HG03575 (cell line): ENCODE measurements around the gene RGS1.

Experiments used
- ATAC-seq: cut with Tn5 transposase; IDR thresholded peaks from one replicate; pipeline ENCODE4 v1.9.1; 2021; ENCODE audit not compliant: unreplicated experiment, insufficient number of reproducible peaks, low FRiP score; ENCODE audit errors: extremely low read depth

The RGS1 gene

DNA sequence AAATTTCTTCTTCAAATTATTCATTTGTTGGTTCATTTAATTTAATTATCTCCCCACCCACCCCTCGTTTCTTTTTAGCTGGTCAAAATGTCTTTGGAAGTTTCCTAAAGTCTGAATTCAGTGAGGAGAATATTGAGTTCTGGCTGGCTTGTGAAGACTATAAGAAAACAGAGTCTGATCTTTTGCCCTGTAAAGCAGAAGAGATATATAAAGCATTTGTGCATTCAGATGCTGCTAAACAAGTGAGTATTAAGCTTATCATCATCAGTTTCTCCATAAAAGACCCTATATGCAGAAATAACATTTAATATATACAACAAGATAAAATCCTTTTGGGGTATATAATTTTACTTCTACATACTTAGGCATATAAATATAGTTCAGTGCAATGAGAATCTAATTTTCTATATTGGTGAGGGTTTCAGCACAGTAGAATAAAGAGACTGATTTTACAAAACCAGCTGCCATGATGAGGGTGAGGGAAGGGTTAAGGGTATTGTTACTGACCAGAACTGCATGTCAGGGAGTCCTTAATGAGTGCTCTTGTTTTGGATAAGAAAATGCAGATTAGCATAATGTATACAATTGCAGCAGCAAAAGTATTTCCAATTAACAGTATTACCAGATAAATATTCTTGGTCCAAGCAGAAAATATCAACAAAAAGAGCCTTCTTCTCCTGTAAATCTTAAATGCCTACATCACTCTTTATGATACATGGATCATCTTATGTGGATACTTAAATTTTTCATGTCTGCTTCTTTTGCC is 2.8 kb downstream of the RGS1 start:
- no peak for ATAC-seq

DNA sequence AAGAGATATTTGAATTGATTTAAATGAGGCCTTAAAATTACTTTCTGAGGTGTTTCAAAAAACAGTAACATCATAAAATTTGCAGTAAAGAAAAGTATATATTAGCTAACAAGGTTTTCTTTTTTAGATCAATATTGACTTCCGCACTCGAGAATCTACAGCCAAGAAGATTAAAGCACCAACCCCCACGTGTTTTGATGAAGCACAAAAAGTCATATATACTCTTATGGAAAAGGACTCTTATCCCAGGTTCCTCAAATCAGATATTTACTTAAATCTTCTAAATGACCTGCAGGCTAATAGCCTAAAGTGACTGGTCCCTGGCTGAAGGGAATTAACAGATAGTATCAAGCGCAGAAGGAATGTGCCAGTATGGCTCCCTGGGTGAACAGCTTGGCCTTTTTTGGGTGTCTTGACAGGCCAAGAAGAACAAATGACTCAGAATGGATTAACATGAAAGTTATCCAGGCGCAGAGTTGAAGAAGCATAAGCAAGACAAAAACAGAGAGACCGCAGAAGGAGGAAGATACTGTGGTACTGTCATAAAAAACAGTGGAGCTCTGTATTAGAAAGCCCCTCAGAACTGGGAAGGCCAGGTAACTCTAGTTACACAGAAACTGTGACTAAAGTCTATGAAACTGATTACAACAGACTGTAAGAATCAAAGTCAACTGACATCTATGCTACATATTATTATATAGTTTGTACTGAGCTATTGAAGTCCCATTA is 3.6 kb downstream of the RGS1 start:
- no peak for ATAC-seq

DNA sequence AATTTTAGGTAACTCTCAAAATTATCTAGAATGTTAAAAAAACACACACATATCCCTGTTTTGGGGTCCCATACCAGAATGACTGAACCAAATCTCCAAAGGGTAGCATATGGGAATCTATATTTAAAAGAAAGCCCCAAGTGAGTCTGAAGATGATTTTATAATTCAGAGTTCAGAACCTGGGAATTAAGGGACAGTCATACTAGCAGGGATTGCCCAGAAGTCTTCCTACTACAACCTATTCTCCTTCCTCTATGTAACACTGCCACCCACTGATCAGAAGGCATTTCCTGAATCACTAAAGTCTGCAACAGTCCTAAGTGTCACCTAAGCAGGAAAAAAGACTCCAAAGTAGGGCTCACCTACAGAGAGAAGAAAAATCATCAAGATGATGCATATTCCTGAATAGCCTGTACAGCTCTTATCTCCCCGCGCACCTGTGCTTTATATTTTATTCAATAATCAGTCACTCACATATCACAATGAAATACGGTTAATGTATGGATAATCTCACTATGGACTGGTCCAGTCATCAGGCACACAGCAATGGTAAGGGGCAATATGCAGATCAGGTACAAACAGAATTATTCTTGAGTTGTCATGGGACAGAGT is 4.9 kb downstream of the RGS1 start:
- ATAC-seq: no peak

DNA sequence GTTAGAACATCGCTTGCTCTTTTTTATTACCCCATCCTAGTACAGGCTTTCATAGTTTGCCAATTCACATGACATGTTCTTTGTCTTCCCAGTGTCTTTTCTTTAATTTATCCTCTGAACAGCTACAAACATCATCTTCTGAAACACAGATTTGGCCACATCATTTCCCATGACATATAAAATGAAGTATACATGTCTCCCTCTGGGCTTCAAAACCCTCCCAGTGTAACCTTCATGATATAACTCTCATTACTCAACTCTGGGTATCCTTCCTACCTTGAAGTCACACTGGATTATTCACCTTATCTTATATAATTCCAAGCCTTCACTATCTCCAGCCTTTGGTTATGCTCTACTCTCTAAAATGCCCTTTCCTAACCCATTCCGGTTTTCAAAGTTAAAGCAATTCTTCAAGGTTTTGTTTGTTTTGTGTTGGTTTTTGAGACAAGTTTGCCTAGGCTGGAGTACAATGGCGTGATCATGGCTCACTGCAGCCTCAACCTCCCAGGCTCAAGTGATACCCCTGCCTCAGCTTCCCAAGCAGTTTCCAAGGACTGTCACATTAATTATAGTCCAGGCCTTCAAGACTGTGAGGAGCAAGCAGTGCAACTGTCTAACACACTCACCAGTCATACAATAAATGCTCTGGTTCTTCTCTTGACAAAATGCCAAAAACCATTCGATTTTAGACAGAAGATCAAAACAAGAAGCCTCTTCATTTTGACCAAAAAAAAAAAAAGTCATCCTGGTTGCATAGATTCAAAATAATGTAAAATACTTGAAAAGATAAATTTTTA is 5.8 kb downstream of the RGS1 start:
- ATAC-seq: no peak

DNA sequence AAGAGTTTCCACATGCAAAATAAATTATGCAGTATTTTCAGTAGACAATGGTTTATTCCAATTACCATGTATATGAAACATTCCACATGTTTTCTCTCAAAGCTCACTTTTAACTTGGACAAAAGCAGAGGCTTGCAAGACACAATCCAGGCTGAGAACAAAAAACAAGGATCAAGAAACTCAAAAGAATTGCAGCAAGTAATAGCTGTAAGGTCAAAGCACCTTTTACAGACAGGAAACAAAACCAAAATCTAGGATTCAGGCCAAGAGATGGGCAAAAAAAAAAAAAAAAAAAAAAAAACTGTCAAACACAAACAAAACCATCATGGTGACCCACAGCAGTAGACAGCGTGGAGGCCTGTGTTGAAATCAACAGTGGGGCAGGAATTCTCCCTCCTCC is 9.3 kb downstream of the RGS1 start:
- no peak for ATAC-seq

DNA sequence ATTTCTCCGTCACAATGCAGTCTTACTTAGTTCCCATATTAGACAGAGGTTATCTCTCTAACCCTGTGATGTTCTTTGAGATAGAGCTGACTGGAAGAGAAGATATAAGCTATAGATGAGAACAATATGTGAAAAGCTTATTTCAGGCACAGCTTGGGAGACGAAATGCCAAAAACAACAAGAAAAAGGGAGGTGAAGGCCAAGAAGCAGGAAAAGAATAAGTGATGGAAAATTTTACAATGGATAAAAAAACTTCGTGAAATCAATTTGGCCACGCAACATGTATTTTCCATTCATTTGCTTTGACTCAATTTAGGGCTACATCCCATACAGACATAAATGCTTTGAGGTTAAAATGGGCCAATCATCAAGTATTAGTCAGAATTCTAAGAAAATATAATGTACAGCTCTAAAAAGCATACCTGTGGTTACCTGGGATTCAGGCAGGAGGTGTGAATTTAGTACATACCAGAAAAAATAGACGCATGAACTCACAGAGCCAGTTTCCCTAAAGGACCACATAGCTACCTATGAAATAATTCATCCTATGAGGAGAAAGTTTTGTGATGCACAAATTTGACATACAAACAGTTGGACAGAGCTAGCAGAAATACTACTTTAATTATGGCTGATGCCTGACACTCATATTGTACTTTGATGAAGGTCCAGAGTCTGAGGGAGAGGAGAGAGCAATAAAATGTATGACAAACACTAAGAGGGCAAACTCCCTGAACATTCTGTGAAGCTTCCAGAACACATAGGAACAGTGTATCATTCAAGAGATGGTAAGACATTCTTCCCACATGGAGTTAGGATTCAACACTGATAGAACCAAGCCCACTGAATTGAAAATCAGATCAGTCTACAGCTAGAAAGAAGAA is 12.1 kb downstream of the RGS1 start:
- ATAC-seq: no peak

DNA sequence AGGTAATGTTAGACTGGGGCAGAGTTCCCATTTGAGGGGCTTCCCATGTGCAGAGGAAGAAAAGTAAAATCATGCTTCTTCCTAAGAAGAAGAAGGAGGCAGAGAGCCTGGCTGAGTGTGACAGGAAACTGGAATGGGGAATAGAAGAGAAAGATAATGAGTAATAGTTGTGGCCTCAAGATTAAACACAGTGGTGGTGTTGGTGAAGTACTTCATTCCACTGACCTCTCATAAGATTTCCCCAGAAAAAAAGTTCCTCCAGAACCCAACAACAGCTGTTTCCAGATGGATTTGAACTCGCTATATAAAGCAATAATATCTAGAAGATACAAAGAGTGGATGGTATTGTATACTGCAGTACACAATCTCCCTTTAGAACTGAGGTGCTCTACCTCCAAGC is 13.0 kb downstream of the RGS1 start:
- no peak for ATAC-seq

DNA sequence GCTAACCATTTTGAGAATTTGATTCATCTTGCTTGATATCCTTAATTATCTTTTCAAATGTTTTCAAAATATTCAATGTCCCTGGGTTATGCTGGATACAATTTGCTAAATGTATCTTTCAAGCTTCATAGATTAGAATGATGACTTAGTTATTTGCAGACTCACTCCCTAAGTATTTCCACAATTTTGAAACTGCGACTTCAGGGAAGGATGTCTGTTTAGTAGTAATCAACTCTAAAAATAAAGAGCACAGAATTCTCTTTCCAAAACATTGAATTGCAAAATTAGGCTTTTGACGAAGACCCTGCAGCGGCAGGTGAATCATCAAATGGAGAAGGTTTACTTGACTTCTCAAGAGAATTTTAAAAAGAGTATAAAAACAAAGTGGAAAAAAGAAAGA is 14.2 kb downstream of the RGS1 start:
- ATAC-seq: no peak

DNA sequence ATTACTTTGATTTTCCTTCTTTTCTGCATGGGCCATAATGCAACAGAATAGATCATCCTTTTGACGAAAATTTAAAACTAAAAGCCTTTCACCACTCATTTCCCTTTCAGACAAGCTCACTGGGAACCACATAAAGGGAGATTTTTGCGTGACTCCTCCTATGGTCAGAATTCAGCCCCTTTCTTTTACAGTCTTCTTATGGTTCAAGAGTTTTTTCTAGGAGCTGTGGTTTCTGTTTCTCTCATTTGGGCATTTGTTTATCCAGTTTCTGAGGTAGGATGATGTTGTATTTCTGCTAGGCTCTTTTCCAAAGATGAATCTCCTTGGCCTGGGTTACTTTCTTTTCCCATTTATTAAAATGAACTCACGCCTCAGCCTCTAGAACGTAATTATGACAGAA is 16.9 kb downstream of the RGS1 start:
- ATAC-seq: no peak

DNA sequence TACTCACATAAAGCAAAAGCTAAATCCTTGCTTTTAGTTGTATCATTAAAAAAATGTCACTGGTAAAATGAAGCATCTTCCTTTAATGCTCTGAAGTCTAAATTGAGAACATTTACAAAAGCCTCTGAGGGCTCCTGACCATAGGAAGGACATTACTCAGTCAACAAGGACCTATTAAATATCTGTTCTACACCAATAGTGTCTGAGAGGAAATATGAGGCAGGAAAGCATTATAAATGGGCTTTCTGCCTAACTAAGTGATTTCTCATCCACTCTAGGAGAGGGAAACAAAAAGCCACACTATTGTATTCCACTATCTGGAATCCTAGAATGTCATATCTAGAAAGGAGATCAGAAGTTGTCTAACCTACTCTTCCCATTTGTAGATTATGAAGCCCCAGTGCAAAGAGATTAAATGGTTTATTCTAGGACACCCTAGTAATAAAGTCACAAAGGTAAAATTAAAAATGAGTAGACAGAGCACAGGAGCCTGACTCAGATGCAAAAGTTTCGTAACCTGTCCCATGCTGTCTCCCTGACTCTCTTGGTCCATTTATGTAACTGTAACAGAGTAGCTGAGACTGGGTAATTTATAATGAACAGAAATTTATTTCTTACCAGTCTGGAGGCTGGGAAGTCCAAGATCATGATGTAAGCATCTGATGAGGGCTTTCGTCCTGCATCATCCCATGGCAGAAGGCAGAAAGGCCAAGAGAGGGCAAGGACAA is 17.6 kb downstream of the RGS1 start:
- ATAC-seq: no peak

DNA sequence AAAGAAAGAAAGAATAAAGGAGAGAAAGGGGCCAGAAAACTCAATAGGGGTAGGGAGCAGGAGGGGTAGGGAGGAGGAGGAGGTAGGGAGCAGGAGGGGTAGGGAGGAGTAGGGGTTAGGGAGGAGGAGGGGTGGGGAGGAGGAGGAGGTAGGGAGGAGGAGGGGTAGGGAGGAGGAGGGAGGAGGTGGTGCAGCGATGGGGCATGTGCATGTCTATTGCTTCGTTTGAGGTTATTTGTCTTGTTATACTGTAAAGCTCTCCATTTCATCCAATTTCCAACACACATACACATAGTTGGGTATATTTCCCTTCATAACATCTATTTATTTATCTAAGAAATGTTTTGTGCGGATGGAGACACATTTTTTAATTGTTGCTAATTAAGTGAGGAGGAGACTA is 19.7 kb downstream of the RGS1 start:
- ATAC-seq: no peak

DNA sequence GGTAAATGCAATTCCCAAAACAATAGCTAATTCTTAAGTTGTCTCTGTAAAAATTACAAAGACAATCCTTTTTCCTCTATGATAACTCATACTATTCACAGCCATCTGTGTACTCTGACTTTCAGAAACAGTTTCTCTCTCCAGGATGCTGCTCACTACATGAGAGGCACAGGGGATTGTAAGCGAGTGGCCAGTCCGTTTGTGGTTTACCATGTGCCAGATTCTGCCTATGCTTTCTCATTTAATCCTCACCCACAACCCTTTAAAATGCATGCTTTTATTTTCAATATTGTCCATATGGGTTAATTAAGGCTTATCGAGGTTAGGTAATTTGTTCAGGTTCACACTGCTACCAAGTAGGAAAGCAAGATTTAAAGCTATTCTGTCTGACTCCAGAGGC is 23.0 kb downstream of the RGS1 start:
- no peak for ATAC-seq

DNA sequence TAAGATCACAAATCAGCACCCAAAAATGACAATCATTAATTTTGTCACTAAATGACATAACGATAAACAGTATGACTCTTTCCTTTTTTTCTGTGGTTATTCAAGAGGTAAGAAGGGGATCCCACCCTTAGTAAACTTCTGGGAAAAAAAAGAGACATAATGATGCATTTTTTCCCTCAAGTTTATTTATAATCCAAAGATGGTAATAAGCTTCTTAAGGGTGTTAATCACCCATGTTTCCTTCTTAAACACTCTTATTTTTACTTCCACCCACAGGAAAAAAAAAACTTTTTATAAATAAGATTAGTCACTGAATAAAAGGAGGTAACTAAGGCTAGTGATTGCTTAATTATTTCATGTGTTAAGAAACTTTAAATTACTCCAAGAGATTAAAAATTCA is 24.7 kb downstream of the RGS1 start:
- ATAC-seq: no peak

DNA sequence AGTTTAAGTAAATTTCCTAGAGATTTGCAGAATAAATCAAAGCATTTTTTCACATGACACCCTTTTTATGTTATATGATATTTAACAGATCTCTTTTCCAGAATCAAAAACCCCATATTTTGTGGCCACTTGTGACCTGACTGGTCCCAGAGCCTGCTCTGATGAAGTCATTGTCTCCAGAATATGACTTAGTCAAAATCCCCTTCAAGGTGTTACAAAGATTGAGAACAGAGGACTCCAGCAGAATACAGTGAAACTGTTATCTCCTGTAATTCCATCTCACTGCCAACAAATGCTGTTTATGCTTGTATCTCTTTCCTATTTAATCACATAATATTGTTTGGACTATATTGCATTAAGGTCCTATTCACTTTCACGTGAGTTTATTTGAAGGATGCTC is 25.6 kb downstream of the RGS1 start:
- ATAC-seq: peak; percentile 40

DNA sequence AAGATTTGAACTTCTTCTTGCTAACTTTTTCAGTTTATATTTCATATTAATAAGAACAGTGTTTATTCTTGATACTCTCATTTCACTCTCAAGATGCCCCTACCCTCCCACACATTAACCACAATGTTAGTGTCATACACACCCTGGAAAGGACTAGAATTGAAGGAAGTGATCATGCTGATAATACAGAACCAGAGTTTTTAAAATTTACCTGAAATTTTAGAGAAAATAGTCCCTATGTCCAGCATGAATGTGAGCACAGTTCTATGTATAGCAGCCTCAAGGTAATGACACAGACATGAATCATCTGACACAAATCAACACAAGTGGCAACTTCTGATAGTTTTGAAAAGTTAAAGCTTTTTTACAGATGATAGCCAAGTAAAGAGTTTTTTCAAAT is 26.0 kb downstream of the RGS1 start:
- no peak for ATAC-seq

DNA sequence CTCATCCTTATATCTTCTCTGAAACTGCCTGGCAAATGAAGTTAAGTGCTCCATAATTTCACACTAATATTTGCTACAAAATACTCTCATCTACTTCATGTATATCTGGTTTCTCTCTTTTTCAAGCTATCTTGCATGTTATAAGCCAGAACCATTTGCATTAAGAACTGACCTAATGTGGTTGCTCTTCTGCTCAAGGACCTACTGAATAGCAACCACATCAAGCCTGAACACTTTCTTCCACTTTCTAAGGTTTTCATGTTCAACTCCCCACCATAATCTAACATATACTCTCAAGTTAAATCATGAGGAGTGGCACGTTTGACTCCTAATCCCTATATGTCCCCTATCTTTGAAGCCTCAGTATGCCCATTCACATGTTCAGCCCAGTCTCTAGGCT is 27.2 kb downstream of the RGS1 start:
- ATAC-seq: no peak

DNA sequence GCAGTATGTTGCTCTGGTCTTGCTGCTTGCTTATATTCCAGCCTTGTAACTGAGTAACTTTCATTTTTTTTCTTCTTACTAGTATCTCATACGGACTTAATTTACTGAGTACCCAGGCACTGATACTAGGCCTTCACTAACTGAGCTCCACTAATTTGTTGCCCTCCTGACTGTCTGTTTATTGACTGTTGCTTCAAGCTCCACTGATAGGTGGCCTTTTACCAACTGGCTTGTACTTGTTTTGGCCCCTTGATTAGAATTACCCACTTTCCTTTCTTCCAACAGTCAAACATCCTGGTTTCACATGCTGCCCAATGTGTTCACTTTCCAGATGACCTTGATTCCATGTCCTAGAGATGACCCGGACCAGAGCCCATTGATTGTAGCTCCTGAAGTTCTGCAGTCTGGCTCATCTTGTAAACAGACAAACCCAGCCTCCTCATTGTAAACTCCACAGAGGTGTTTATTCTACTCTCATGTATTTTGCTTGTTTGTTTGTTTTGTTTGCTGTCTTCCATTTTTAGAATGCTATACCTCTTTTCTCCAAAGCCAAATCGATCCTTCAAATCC is 27.7 kb downstream of the RGS1 start:
- no peak for ATAC-seq
